ENCODE measurements around the gene PTGFRN. TPM values are rescaled to one million over a fixed set of nuclear protein-coding genes. Genes with fewer than 3 reads are reported as not detected.

PTGFRN gene
- total and polyA plus RNA-seq, 2 experiments from 2014 or later: 17.4 to 32.7 TPM

DNA sequence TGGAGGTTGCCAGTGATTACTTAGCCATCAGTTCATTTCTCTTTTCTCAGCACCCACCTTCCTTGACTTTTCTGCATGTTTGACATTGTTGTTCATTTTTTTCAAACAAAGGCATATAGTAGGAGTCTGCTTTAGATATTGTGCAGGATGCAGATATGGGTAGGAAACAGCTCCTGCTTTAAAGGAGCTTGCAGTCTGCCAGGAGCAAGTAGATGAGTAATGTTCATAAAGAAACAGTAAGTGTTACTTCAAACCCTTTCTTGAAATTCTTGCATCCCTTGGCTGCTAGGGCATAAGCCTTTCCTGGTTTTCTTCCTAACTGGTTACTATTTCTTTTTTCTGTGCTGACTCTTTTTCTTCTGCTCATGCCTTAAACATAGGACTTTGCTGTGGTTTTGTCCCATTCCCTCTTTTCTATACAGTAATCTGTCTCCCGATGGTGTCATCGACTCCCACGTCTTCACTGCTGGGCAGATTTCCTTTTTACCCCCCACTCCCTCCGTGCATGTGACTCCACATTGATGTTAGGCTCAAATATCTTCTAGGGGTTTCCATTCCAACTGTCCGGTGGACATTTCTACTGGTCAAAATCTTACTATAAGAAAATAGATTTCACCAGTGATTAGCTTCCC lies 20.4 kb downstream of the PTGFRN start:
- no peaks in the 10 kb centered on the region; the same call in 1 of the 3 replicates for H3K4me1 Mint-ChIP-seq
- H3K27me3 ChIP-seq (ENCODE audit: insufficient read depth): no peaks in the 10 kb centered on the region
- H3K79me2 ChIP-seq (replicated peaks; ENCODE audit: insufficient read depth): peaks cover 37% of the 10 kb centered on the region
- no peak overlapping the region for H2AFZ ChIP-seq
- no peaks in the 10 kb centered on the region; the same call in 2 of the 3 replicates for H3K9me3 Mint-ChIP-seq
- no peak for TF ChIP-seq ZNF114 (CRISPR knock-in tag; IDR thresholded peaks at IDR 0.05)
- TF ChIP-seq, protein P1, sequence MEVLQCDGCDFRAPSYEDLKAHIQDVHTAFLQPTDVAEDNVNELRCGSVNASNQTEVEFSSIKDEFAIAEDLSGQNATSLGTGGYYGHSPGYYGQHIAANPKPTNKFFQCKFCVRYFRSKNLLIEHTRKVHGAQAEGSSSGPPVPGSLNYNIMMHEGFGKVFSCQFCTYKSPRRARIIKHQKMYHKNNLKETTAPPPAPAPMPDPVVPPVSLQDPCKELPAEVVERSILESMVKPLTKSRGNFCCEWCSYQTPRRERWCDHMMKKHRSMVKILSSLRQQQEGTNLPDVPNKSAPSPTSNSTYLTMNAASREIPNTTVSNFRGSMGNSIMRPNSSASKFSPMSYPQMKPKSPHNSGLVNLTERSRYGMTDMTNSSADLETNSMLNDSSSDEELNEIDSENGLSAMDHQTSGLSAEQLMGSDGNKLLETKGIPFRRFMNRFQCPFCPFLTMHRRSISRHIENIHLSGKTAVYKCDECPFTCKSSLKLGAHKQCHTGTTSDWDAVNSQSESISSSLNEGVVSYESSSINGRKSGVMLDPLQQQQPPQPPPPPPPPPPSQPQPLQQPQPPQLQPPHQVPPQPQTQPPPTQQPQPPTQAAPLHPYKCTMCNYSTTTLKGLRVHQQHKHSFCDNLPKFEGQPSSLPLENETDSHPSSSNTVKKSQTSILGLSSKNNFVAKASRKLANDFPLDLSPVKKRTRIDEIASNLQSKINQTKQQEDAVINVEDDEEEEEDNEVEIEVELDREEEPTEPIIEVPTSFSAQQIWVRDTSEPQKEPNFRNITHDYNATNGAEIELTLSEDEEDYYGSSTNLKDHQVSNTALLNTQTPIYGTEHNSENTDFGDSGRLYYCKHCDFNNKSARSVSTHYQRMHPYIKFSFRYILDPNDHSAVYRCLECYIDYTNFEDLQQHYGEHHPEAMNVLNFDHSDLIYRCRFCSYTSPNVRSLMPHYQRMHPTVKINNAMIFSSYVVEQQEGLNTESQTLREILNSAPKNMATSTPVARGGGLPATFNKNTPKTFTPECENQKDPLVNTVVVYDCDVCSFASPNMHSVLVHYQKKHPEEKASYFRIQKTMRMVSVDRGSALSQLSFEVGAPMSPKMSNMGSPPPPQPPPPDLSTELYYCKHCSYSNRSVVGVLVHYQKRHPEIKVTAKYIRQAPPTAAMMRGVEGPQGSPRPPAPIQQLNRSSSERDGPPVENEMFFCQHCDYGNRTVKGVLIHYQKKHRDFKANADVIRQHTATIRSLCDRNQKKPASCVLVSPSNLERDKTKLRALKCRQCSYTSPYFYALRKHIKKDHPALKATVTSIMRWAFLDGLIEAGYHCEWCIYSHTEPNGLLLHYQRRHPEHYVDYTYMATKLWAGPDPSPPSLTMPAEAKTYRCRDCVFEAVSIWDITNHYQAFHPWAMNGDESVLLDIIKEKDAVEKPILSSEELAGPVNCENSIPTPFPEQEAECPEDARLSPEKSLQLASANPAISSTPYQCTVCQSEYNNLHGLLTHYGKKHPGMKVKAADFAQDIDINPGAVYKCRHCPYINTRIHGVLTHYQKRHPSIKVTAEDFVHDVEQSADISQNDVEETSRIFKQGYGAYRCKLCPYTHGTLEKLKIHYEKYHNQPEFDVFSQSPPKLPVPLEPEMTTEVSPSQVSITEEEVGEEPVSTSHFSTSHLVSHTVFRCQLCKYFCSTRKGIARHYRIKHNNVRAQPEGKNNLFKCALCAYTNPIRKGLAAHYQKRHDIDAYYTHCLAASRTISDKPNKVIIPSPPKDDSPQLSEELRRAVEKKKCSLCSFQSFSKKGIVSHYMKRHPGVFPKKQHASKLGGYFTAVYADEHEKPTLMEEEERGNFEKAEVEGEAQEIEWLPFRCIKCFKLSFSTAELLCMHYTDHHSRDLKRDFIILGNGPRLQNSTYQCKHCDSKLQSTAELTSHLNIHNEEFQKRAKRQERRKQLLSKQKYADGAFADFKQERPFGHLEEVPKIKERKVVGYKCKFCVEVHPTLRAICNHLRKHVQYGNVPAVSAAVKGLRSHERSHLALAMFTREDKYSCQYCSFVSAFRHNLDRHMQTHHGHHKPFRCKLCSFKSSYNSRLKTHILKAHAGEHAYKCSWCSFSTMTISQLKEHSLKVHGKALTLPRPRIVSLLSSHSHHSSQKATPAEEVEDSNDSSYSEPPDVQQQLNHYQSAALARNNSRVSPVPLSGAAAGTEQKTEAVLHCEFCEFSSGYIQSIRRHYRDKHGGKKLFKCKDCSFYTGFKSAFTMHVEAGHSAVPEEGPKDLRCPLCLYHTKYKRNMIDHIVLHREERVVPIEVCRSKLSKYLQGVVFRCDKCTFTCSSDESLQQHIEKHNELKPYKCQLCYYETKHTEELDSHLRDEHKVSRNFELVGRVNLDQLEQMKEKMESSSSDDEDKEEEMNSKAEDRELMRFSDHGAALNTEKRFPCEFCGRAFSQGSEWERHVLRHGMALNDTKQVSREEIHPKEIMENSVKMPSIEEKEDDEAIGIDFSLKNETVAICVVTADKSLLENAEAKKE (CRISPR knock-in tag; IDR thresholded peaks at IDR 0.05): no peak
- no peak for TF ChIP-seq NANOG (IDR thresholded peaks at IDR 0.05; ENCODE audit: borderline replicate concordance)
- H3K27me3 Mint-ChIP-seq (ENCODE audit: insufficient read depth, low read depth, poor library complexity): no peaks in the 10 kb centered on the region
- ATAC-seq: no peak
- no peak overlapping the region for H3K27ac Mint-ChIP-seq
- H3K36me3 Mint-ChIP-seq (ENCODE audit: low read depth): peaks cover 6% of the 10 kb centered on the region; the same call in 2 of the 3 replicates
- H3K9me2 ChIP-seq (ENCODE audit: insufficient read depth): no peaks in the 10 kb centered on the region
- DNase-seq (ENCODE audit: low spot score): no peak
- H3K4me1 ChIP-seq (ENCODE audit: insufficient read depth): peaks cover 10% of the 10 kb centered on the region; the same call in 1 of the 2 replicates
- H3K4me2 ChIP-seq: no peak overlapping the region
- no peaks in the 10 kb centered on the region for H3F3A ChIP-seq (replicated peaks; ENCODE audit: low read depth)
- no peak overlapping the region for H3K4me3 ChIP-seq
- no peaks in the 10 kb centered on the region for H3K36me3 ChIP-seq (ENCODE audit: insufficient read depth)
- no peak overlapping the region for H3K27ac ChIP-seq (ENCODE audit: low read depth)
- no peak overlapping the region for H3K4me3 Mint-ChIP-seq
- 0 out of 2 replicates have a peak, but pooled peaks cover 9% of the 10 kb centered on the region for H4K20me1 ChIP-seq (replicated peaks; ENCODE audit: insufficient read depth)
